IgD-negative memory B cell (primary cell): Measurements from ENCODE around the gene FZD10. TPM values are rescaled to one million over a fixed set of nuclear protein-coding genes. Genes with fewer than 3 reads are reported as not detected.

Experiments used
- H3K27ac Mint-ChIP-seq, 3 donors: one replicate each; pipeline ENCODE4 v1.8.0; 2020 to 2022; ENCODE audit warnings: mild to moderate bottlenecking in 3 of 3, mixed read lengths in 3 of 3, moderate library complexity in 1 of 3
- H3K27me3 Mint-ChIP-seq: one replicate; pipeline ENCODE4 v1.8.0; 2021; ENCODE audit warnings: mixed read lengths
- H3K36me3 Mint-ChIP-seq: one replicate; pipeline ENCODE4 v1.8.0; 2020; ENCODE audit warnings: mild to moderate bottlenecking, mixed read lengths
- H3K4me1 Mint-ChIP-seq, 3 donors: one replicate each; pipeline ENCODE4 v1.8.0; 2020 to 2022; ENCODE audit warnings: mixed read lengths in 3 of 3, mild to moderate bottlenecking in 1 of 3
- H3K4me3 Mint-ChIP-seq, 4 donors: one replicate each; pipeline ENCODE4 v1.8.0; 2020 to 2022; ENCODE audit warnings: mild to moderate bottlenecking in 4 of 4, mixed read lengths in 4 of 4, moderate library complexity in 3 of 4
- H3K9me3 Mint-ChIP-seq, 3 donors: one replicate each; pipeline ENCODE4 v1.8.0; 2020 to 2021; ENCODE audit warnings: mixed read lengths in 3 of 3, mild to moderate bottlenecking in 1 of 3
- polyA plus RNA-seq: library from polyadenylated mRNA; unstranded; fragments of 300-500 nt; fragmentation: Illumina TruSeq; gene quantifications from one replicate; pipeline ENCODE4 v1.2.3, GENCODE V29; 2021

Gene FZD10
- polyA plus RNA-seq, 1 donor from 2014 or later = not detected

GRCh38 chr12:130195369-130195768, 33.1 kb downstream of the FZD10 start:
- H3K4me1 Mint-ChIP-seq = no peaks in the 10 kb centered on the region
- H3K27me3 Mint-ChIP-seq = no peaks in the 10 kb centered on the region
- peaks cover 1 to 11% (median 3%) of the 10 kb centered on the region in 3 donors for H3K9me3 Mint-ChIP-seq
- H3K27ac Mint-ChIP-seq = no peak overlapping the region
- H3K36me3 Mint-ChIP-seq = peaks cover under 1% of the 10 kb centered on the region
- H3K4me3 Mint-ChIP-seq = no peak overlapping the region

GRCh38 chr12:130195776-130196175, 33.5 kb downstream of the FZD10 start:
- H3K9me3 Mint-ChIP-seq = peaks cover 2 to 15% (median 3%) of the 10 kb centered on the region in 3 donors
- H3K4me3 Mint-ChIP-seq = no peak overlapping the region
- H3K27me3 Mint-ChIP-seq = no peaks in the 10 kb centered on the region
- H3K27ac Mint-ChIP-seq = no peak overlapping the region
- H3K36me3 Mint-ChIP-seq = peaks cover 2% of the 10 kb centered on the region
- H3K4me1 Mint-ChIP-seq = no peaks in the 10 kb centered on the region

GRCh38 chr12:130196827-130197226, 34.6 kb downstream of the FZD10 start:
- Mint-ChIP-seq H3K27me3 (no peaks in the 10 kb centered on the region), H3K9me3 (peaks cover under 1 to 10% (median 2%) of the 10 kb centered on the region in 3 donors), H3K4me1 (no peaks in the 10 kb centered on the region), H3K27ac (no peak overlapping the region), H3K4me3 (no peak overlapping the region), H3K36me3 (peaks cover 2% of the 10 kb centered on the region)

GRCh38 chr12:130198026-130198662, 35.9 kb downstream of the FZD10 start:
- Mint-ChIP-seq H3K27me3 (no peaks in the 10 kb centered on the region), H3K4me3 (no peak overlapping the region), H3K4me1 (no peaks in the 10 kb centered on the region)

GRCh38 chr12:130198663-130199060, 36.4 kb downstream of the FZD10 start:
- Mint-ChIP-seq H3K36me3 (peaks cover 2% of the 10 kb centered on the region), H3K4me1 (no peaks in the 10 kb centered on the region)

More at GRCh38 chr12:130198026-130198662, 35.9 kb downstream of the FZD10 start:
- Mint-ChIP-seq H3K27ac (no peak overlapping the region), H3K36me3 (peaks cover 2% of the 10 kb centered on the region), H3K9me3 (peaks cover 0 to 8% (median 2%) of the 10 kb centered on the region in 3 donors)

GRCh38 chr12:130199581-130200390, 37.5 kb downstream of the FZD10 start:
- H3K9me3 Mint-ChIP-seq = peaks cover 2 to 8% (median 6%) of the 10 kb centered on the region in 3 donors
- H3K4me1 Mint-ChIP-seq = no peaks in the 10 kb centered on the region
- H3K27me3 Mint-ChIP-seq = no peaks in the 10 kb centered on the region
- no peak overlapping the region for H3K27ac Mint-ChIP-seq
- peaks cover 2% of the 10 kb centered on the region for H3K36me3 Mint-ChIP-seq
- no peak overlapping the region for H3K4me3 Mint-ChIP-seq

More at GRCh38 chr12:130198663-130199060, 36.4 kb downstream of the FZD10 start:
- no peak overlapping the region for H3K27ac Mint-ChIP-seq
- H3K9me3 Mint-ChIP-seq = peaks cover 2 to 8% (median 3%) of the 10 kb centered on the region in 3 donors
- no peaks in the 10 kb centered on the region for H3K27me3 Mint-ChIP-seq
- no peak overlapping the region for H3K4me3 Mint-ChIP-seq

- no peaks in the 10 kb centered on the region for H3K27me3 Mint-ChIP-seq
Observed at GRCh38 chr12:130200445-130200844, 38.2 kb downstream of the FZD10 start.

GRCh38 chr12:130201037-130201436, 38.8 kb downstream of the FZD10 start:
- no peak overlapping the region for H3K27ac Mint-ChIP-seq
- peaks cover 2% of the 10 kb centered on the region for H3K36me3 Mint-ChIP-seq
- no peaks in the 10 kb centered on the region for H3K4me1 Mint-ChIP-seq
- H3K9me3 Mint-ChIP-seq = peaks cover 2 to 12% (median 6%) of the 10 kb centered on the region in 3 donors
- no peaks in the 10 kb centered on the region for H3K27me3 Mint-ChIP-seq
- H3K4me3 Mint-ChIP-seq = no peak overlapping the region

More at GRCh38 chr12:130200445-130200844, 38.2 kb downstream of the FZD10 start:
- Mint-ChIP-seq H3K4me3 (no peak overlapping the region), H3K27ac (no peak overlapping the region), H3K9me3 (peaks cover 2 to 8% (median 6%) of the 10 kb centered on the region in 3 donors), H3K4me1 (no peaks in the 10 kb centered on the region), H3K36me3 (peaks cover 2% of the 10 kb centered on the region)

- Mint-ChIP-seq H3K36me3 (peaks cover 2% of the 10 kb centered on the region), H3K27ac (no peak overlapping the region), H3K4me3 (no peak overlapping the region), H3K4me1 (no peaks in the 10 kb centered on the region), H3K9me3 (peaks cover 2 to 19% (median 6%) of the 10 kb centered on the region in 3 donors), H3K27me3 (no peaks in the 10 kb centered on the region)
Observed at GRCh38 chr12:130202201-130202600, 39.9 kb downstream of the FZD10 start.

GRCh38 chr12:130203151-130203550, 40.9 kb downstream of the FZD10 start:
- Mint-ChIP-seq H3K9me3 (peaks cover 2 to 23% (median 6%) of the 10 kb centered on the region in 3 donors), H3K27me3 (no peaks in the 10 kb centered on the region)

GRCh38 chr12:130204541-130204953, 42.3 kb downstream of the FZD10 start:
- Mint-ChIP-seq H3K27ac (no peak overlapping the region), H3K36me3 (peaks cover 3% of the 10 kb centered on the region), H3K4me1 (no peaks in the 10 kb centered on the region), H3K4me3 (no peak overlapping the region), H3K27me3 (no peaks in the 10 kb centered on the region), H3K9me3 (peaks cover 2 to 23% (median 6%) of the 10 kb centered on the region in 3 donors)

More at GRCh38 chr12:130203151-130203550, 40.9 kb downstream of the FZD10 start:
- Mint-ChIP-seq H3K4me3 (no peak overlapping the region), H3K27ac (no peak overlapping the region), H3K4me1 (no peaks in the 10 kb centered on the region), H3K36me3 (peaks cover 3% of the 10 kb centered on the region)

- H3K36me3 Mint-ChIP-seq = peaks cover 1% of the 10 kb centered on the region
- no peaks in the 10 kb centered on the region for H3K27me3 Mint-ChIP-seq
- no peaks in the 10 kb centered on the region for H3K4me1 Mint-ChIP-seq
- H3K27ac Mint-ChIP-seq = no peak overlapping the region
- no peak overlapping the region for H3K4me3 Mint-ChIP-seq
- peaks cover 0 to 21% (median 6%) of the 10 kb centered on the region in 3 donors for H3K9me3 Mint-ChIP-seq
Observed at GRCh38 chr12:130205495-130205894, 43.2 kb downstream of the FZD10 start.

- Mint-ChIP-seq H3K27ac (no peak overlapping the region), H3K4me3 (no peak overlapping the region), H3K36me3 (no peaks in the 10 kb centered on the region), H3K27me3 (no peaks in the 10 kb centered on the region), H3K4me1 (no peaks in the 10 kb centered on the region), H3K9me3 (peaks cover 0 to 12% (median 3%) of the 10 kb centered on the region in 3 donors)
Observed at GRCh38 chr12:130212384-130212989, 50.2 kb downstream of the FZD10 start.

GRCh38 chr12:130213249-130213648, 51.0 kb downstream of the FZD10 start:
- Mint-ChIP-seq H3K27me3 (no peaks in the 10 kb centered on the region), H3K9me3 (peaks cover 0 to 14% (median 3%) of the 10 kb centered on the region in 3 donors), H3K4me3 (no peak overlapping the region), H3K27ac (no peak overlapping the region), H3K36me3 (no peaks in the 10 kb centered on the region), H3K4me1 (no peaks in the 10 kb centered on the region)
